HEK293T (cell line): ENCODE measurements around the gene NMT1.

Experiments used
- ARNT ChIP-seq: fragments of 450-650 bp; IDR thresholded peaks from 2 replicates; pipeline ENCODE4 v1.6.1; 2017; ENCODE audit warnings: mild to moderate bottlenecking
- CTBP1 ChIP-seq: fragments of 450-650 bp; IDR thresholded peaks from 2 replicates; pipeline ENCODE4 v1.6.1; 2016; ENCODE audit warnings: borderline replicate concordance
- ELF4 ChIP-seq: fragments of 450-650 bp; IDR thresholded peaks from 2 replicates; pipeline ENCODE4 v1.6.1; 2017; ENCODE audit warnings: antibody characterized with exemption
- FOXA1 ChIP-seq: fragments of 450-650 bp; IDR thresholded peaks from 2 replicates; pipeline ENCODE4 v1.6.1; 2016; ENCODE audit warnings: mild to moderate bottlenecking
- FOXK2 ChIP-seq: fragments of 450-650 bp; IDR thresholded peaks from 2 replicates; pipeline ENCODE4 v1.6.1; 2016; ENCODE audit warnings: mild to moderate bottlenecking
- FOXM1 ChIP-seq: fragments of 450-650 bp; IDR thresholded peaks from 2 replicates; pipeline ENCODE4 v1.6.1; 2017; ENCODE audit warnings: mild to moderate bottlenecking, borderline replicate concordance
- NFRKB ChIP-seq: fragments of 450-650 bp; IDR thresholded peaks from 2 replicates; pipeline ENCODE4 v1.6.1; 2016; ENCODE audit warnings: mild to moderate bottlenecking, moderate library complexity
- SP1 ChIP-seq: fragments of 450-650 bp; IDR thresholded peaks from 2 replicates; pipeline ENCODE4 v1.6.1; 2017
- ZNF384 ChIP-seq: fragments of 450-650 bp; IDR thresholded peaks from 2 replicates; pipeline ENCODE4 v1.6.1; 2016
- TF ChIP-seq, protein P1 (sequence below): fragments of 450-650 bp; IDR thresholded peaks from 2 replicates; pipeline ENCODE4 v1.6.1; 2016

DNA sequence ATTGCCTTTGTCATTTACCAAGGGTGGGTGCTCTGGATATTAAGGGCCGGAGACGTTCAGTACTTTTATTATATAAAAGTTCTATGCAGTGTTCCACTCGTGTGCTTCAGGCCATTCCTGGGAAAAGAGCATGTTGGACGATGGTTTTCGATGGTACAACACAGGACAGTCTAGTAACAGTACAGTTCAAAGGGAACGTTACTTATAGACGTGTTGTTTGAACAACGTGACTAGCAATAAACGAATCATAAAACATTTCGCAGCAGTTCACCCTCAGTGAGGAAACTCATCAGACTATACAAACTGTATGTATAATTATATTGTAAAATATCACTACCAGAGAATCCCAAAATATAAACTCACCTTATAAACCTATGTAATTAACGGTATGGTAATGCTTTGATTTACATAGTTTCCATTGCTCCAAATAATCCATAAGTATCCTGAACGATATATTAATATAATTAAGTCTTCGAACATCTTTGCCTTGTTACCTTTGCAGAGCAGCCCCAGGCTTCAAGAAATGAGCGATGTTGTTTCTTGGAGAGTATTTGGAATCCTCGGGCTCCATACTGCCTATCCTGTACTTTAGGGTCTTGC lies 589 bp downstream of the NMT1 start:
- TF ChIP-seq SP1 (no peak), ARNT (no peak), FOXM1 (no peak), CTBP1 (no peak), NFRKB (no peak), FOXK2 (no peak), FOXA1 (no peak), ZNF384 (no peak), ELF4 (no peak)
- TF ChIP-seq, protein P1, sequence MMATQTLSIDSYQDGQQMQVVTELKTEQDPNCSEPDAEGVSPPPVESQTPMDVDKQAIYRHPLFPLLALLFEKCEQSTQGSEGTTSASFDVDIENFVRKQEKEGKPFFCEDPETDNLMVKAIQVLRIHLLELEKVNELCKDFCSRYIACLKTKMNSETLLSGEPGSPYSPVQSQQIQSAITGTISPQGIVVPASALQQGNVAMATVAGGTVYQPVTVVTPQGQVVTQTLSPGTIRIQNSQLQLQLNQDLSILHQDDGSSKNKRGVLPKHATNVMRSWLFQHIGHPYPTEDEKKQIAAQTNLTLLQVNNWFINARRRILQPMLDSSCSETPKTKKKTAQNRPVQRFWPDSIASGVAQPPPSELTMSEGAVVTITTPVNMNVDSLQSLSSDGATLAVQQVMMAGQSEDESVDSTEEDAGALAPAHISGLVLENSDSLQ: no peak
